MM.1S (cell line): Measurements from ENCODE around the gene C16orf46.

Experiments used
- DNase-seq: peaks from one replicate; pipeline ENCODE4 v3.0.0-alpha.2; 2015
- H2AFZ ChIP-seq: fragments of 300-600 bp; sonication (generic); 2 replicates; pipeline ENCODE4 v1.6.0; 2016; ENCODE audit warnings: antibody characterized with exemption, low read length
- H3F3A ChIP-seq: fragments of 300-600 bp; sonication (generic); 2 replicates; pipeline ENCODE4 v1.6.1; 2016; ENCODE audit warnings: mild to moderate bottlenecking, antibody characterized with exemption, low read length, moderate library complexity, mixed read lengths; ENCODE audit not compliant: insufficient read depth
- H3K27ac ChIP-seq: fragments of 300-600 bp; sonication (generic); 2 replicates; pipeline ENCODE4 v1.5.1; 2016; ENCODE audit warnings: mild to moderate bottlenecking, low read length
- H3K27me3 ChIP-seq: fragments of 300-600 bp; sonication (generic); replicated peaks from 2 replicates; pipeline ENCODE4 v1.6.0; 2016; ENCODE audit warnings: low read length; ENCODE audit not compliant: insufficient read depth
- H3K36me3 ChIP-seq: fragments of 300-600 bp; sonication (generic); replicated peaks from 2 replicates; pipeline ENCODE4 v1.6.1; 2016; ENCODE audit warnings: mild to moderate bottlenecking, low read length, mixed read lengths; ENCODE audit not compliant: insufficient read depth
- H3K4me1 ChIP-seq: fragments of 300-600 bp; sonication (generic); 2 replicates; pipeline ENCODE4 v1.6.1; 2016; ENCODE audit warnings: low read length, mixed read lengths
- H3K4me2 ChIP-seq: fragments of 300-600 bp; sonication (generic); 2 replicates; pipeline ENCODE4 v1.6.0; 2016; ENCODE audit warnings: low read depth, low read length
- H3K4me3 ChIP-seq: fragments of 300-600 bp; sonication (generic); 2 replicates; pipeline ENCODE4 v1.5.1; 2016; ENCODE audit warnings: low read length, mixed read lengths
- H3K79me2 ChIP-seq: fragments of 300-600 bp; sonication (generic); 2 replicates; pipeline ENCODE4 v1.6.1; 2016; ENCODE audit warnings: mixed run types, low read length, mixed read lengths
- H3K9ac ChIP-seq: fragments of 300-600 bp; sonication (generic); 2 replicates; pipeline ENCODE4 v1.6.1; 2016; ENCODE audit warnings: low read length, mixed read lengths
- H3K9me2 ChIP-seq: fragments of 300-600 bp; sonication (generic); replicated peaks from 2 replicates; pipeline ENCODE4 v1.6.1; 2016; ENCODE audit warnings: mild to moderate bottlenecking, low read length, mixed read lengths; ENCODE audit not compliant: insufficient read depth
- H3K9me3 ChIP-seq: fragments of 300-600 bp; sonication (generic); replicated peaks from 2 replicates; pipeline ENCODE4 v1.6.1; 2016; ENCODE audit warnings: mild to moderate bottlenecking, low read length, mixed read lengths; ENCODE audit not compliant: insufficient read depth
- H4K20me1 ChIP-seq: fragments of 300-600 bp; sonication (generic); 2 replicates; pipeline ENCODE4 v1.6.1; 2016; ENCODE audit warnings: mild to moderate bottlenecking, low read length, moderate library complexity, mixed read lengths; ENCODE audit not compliant: insufficient read depth
- CTCF ChIP-seq: fragments of 300-600 bp; sonication (generic); IDR thresholded peaks from 2 replicates; pipeline ENCODE4 v1.5.1; 2016; ENCODE audit warnings: antibody characterized with exemption, low read length, mixed read lengths
- EZH2 ChIP-seq: fragments of 300-600 bp; sonication (generic); optimal IDR thresholded peaks from 2 replicates; pipeline ENCODE3; 2017; ENCODE audit warnings: low read depth, mild to moderate bottlenecking, antibody characterized with exemption, low read length, mixed read lengths
- EZH2phosphoT487 ChIP-seq: fragments of 300-600 bp; sonication (generic); IDR thresholded peaks from 2 replicates; pipeline ENCODE4 v1.6.1; 2018; ENCODE audit warnings: antibody characterized with exemption, low read length

C16orf46 gene

GRCh38 chr16:81096715-81097208 is 19.7 kb upstream of the C16orf46 start:
- no peak for TF ChIP-seq EZH2
- H3K9ac ChIP-seq: no peak overlapping the region
- no peaks in the 10 kb centered on the region for H3K4me1 ChIP-seq
- no peaks in the 10 kb centered on the region for H3K9me2 ChIP-seq
- H3K36me3 ChIP-seq: no peaks in the 10 kb centered on the region
- no peak overlapping the region for H3K27ac ChIP-seq
- no peaks in the 10 kb centered on the region for H3K27me3 ChIP-seq
- H3K9me3 ChIP-seq: no peaks in the 10 kb centered on the region
- no peaks in the 10 kb centered on the region for H4K20me1 ChIP-seq
- H3K4me2 ChIP-seq: peak overlapping the region; percentile 63
- peak overlapping the region; percentile 50 for H2AFZ ChIP-seq
- DNase-seq: no peak
- peak overlapping the region; percentile 38; the same call in 1 of the 2 replicates for H3K4me3 ChIP-seq
- no peaks in the 10 kb centered on the region for H3K79me2 ChIP-seq
- H3F3A ChIP-seq: no peaks in the 10 kb centered on the region

GRCh38 chr16:81095953-81096714 is 19.1 kb upstream of the C16orf46 start, which contains the start of gene GCSH:
TSS of gene GCSH (minus strand) at chr16:81096395. CDS start at chr16:81096278, 117 bp downstream.
- Histone ChIP-seq H2AFZ (peak within 1 kb of the TSS; percentile 50), H3K4me1 (no peaks in the 10 kb centered on the region), H3K36me3 (no peaks in the 10 kb centered on the region), H3K79me2 (no peaks in the 10 kb centered on the region), H3K9ac (peak within 1 kb of the TSS; percentile 55), H3K4me3 (peak within 1 kb of the TSS; percentile 73), H3K27me3 (no peaks in the 10 kb centered on the region), H3K27ac (no peak within 1 kb of the TSS), H4K20me1 (no peaks in the 10 kb centered on the region), H3K9me3 (no peaks in the 10 kb centered on the region), H3F3A (no peaks in the 10 kb centered on the region), H3K9me2 (no peaks in the 10 kb centered on the region), H3K4me2 (peak within 1 kb of the TSS; percentile 63)
- TF ChIP-seq EZH2 (no peak), CTCF (no peak)
- peak; percentile 93 for DNase-seq

- Histone ChIP-seq H3K9me3 (no peaks in the 10 kb centered on the region), H3K9ac (peak overlapping the region; percentile 55), H4K20me1 (no peaks in the 10 kb centered on the region), H3K79me2 (no peaks in the 10 kb centered on the region), H3K27me3 (no peaks in the 10 kb centered on the region), H3K4me1 (no peaks in the 10 kb centered on the region), H3K27ac (no peak overlapping the region), H3K4me2 (peak overlapping the region; percentile 60; the same call in 1 of the 2 replicates), H3F3A (no peaks in the 10 kb centered on the region), H3K36me3 (no peaks in the 10 kb centered on the region), H2AFZ (no peak overlapping the region), H3K4me3 (peak overlapping the region; percentile 73), H3K9me2 (no peaks in the 10 kb centered on the region)
- DNase-seq: no peak
- no peak for TF ChIP-seq CTCF
- TF ChIP-seq EZH2: no peak
- TF ChIP-seq EZH2phosphoT487: no peak
These were observed 18.6 kb upstream of the C16orf46 start for GRCh38 chr16:81095653-81095952.

- H3K4me1 ChIP-seq: no peaks in the 10 kb centered on the region
- H2AFZ ChIP-seq: no peak overlapping the region
- no peaks in the 10 kb centered on the region for H3K36me3 ChIP-seq
- no peaks in the 10 kb centered on the region for H3F3A ChIP-seq
- H3K9ac ChIP-seq: no peak overlapping the region
- H3K9me2 ChIP-seq: no peaks in the 10 kb centered on the region
- H3K4me3 ChIP-seq: no peak overlapping the region
- H3K4me2 ChIP-seq: no peak overlapping the region
- H3K27me3 ChIP-seq: no peaks in the 10 kb centered on the region
- H3K79me2 ChIP-seq: no peaks in the 10 kb centered on the region
- H3K27ac ChIP-seq: no peak overlapping the region
- no peaks in the 10 kb centered on the region for H3K9me3 ChIP-seq
- H4K20me1 ChIP-seq: no peaks in the 10 kb centered on the region
- TF ChIP-seq CTCF: no peak
- no peak for TF ChIP-seq EZH2
- no peak for TF ChIP-seq EZH2phosphoT487
- no peak for DNase-seq
These were observed 17.8 kb upstream of the C16orf46 start for GRCh38 chr16:81094771-81095251.
